OCI-LY7 (cell line): ENCODE results near the gene MFSD6.

Source experiments
- EZH2phosphoT487 ChIP-seq: fragments of 200-600 bp; sonication (generic); IDR thresholded peaks from 2 replicates; pipeline ENCODE4 v1.6.1; 2018; ENCODE audit warnings: low read depth, borderline replicate concordance, mild to moderate bottlenecking, mixed run types, antibody characterized with exemption, low read length, moderate library complexity, mixed read lengths
- TF ChIP-seq, protein P1 (sequence below): fragments of 200-600 bp; sonication (generic); conservative IDR thresholded peaks from 2 replicates; pipeline ENCODE4 v1.5.1; 2014; ENCODE audit warnings: mild to moderate bottlenecking, antibody characterized with exemption, low read length, moderate library complexity, mixed read lengths

GRCh38 chr2:190545093-190545492, 136.9 kb downstream of the MFSD6 start:
- TF ChIP-seq, protein P1, sequence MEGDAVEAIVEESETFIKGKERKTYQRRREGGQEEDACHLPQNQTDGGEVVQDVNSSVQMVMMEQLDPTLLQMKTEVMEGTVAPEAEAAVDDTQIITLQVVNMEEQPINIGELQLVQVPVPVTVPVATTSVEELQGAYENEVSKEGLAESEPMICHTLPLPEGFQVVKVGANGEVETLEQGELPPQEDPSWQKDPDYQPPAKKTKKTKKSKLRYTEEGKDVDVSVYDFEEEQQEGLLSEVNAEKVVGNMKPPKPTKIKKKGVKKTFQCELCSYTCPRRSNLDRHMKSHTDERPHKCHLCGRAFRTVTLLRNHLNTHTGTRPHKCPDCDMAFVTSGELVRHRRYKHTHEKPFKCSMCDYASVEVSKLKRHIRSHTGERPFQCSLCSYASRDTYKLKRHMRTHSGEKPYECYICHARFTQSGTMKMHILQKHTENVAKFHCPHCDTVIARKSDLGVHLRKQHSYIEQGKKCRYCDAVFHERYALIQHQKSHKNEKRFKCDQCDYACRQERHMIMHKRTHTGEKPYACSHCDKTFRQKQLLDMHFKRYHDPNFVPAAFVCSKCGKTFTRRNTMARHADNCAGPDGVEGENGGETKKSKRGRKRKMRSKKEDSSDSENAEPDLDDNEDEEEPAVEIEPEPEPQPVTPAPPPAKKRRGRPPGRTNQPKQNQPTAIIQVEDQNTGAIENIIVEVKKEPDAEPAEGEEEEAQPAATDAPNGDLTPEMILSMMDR: no peak
- TF ChIP-seq EZH2phosphoT487: no peak
